HG03175 (cell line): ENCODE data around the gene RPLP2.

Experiments
- ATAC-seq: cut with Tn5 transposase; IDR thresholded peaks from one replicate; pipeline ENCODE4 v1.9.1; 2021; ENCODE audit warnings: mild to moderate bottlenecking, moderate library complexity; ENCODE audit not compliant: unreplicated experiment

Gene RPLP2

DNA sequence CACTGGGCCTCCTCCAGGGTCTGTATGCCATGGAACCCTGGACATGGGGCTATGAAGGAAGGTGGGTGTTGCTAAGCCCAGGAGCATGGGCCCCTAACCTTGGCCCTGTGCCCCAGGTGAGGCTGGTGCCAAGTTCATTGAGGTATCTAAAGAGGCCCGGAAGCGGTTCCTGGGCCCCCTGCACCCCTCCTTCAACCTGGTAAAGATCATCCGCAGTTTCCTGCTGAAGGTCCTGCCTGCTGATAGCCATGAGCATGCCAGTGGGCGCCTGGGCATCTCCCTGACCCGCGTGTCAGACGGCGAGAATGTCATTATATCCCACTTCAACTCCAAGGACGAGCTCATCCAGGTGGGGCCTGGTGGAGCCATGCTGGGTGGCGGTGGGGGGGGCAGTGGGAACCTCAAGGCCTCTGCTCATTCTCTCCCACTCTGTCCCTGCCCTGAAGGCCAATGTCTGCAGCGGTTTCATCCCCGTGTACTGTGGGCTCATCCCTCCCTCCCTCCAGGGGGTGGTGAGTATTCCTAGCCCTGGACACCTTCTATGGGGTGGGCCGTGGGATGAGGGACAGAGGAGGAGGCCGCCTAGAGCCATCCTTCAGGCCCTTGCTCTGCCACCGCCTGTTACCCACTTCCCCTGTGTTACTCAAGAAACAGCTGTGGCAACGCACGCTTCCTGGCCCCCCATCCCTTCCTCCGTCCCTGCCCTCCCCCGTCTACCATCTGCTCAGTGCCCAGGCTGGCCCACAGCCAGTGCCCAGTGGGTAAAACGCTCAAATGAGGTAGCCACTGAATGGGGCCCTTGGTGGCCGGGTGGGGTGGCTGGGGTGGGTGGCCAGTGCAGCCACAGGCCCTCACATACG lies 12.0 kb downstream of the RPLP2 start:
- no peak for ATAC-seq

DNA sequence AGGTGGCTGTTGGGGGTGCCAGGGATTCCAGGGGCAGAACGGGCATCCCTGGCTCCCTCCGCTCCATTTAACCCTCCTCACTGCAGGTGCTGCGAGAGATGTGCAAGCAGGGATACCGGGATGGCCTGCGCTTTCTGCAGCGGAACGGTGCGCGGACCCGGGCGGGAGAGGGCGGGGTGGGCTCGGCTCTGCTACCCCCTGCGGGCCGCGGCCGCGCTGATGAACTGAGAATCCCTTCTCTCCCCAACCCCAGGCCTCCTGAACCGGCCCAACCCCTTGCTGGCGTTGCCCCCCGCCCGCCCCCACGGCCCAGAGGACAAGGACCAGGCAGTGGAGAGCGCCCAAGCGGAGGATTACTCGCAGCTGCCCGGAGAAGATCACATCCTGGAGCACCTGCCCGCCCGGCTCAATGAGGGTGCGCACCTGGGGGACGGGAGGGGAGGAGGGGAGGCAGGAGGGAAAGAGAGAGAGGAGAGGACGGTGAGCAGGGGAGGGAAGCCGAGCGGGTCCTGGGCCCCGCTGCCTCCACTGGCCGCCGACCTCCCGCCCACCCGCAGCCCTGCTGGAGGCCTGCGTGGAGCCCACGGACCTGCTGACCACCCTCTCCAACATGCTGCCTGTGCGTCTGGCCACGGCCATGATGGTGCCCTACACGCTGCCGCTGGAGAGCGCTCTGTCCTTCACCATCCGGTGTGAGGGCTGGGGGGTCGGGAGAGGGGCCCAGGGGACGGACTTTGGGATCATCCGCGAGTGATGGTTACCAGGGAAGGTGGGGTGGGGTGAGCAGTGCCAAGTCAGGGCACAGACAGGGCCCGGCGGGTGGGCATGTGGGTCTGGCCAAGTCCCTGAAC lies 13.9 kb downstream of the RPLP2 start:
- ATAC-seq, result no peak

DNA sequence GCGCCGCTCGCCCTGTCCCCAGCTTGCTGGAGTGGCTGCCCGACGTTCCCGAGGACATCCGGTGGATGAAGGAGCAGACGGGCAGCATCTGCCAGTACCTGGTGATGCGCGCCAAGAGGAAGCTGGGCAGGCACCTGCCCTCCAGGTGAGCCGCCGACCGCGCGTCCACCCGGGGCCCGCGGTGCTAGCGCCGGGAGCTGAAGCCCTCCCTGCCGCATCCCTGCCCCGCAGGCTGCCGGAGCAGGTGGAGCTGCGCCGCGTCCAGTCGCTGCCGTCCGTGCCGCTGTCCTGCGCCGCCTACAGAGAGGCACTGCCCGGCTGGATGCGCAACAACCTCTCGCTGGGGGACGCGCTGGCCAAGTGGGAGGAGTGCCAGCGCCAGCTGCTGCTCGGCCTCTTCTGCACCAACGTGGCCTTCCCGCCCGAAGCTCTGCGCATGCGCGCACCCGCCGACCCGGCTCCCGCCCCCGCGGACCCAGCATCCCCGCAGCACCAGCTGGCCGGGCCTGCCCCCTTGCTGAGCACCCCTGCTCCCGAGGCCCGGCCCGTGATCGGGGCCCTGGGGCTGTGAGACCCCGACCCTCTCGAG lies 14.6 kb downstream of the RPLP2 start:
- ATAC-seq, result no peak

DNA sequence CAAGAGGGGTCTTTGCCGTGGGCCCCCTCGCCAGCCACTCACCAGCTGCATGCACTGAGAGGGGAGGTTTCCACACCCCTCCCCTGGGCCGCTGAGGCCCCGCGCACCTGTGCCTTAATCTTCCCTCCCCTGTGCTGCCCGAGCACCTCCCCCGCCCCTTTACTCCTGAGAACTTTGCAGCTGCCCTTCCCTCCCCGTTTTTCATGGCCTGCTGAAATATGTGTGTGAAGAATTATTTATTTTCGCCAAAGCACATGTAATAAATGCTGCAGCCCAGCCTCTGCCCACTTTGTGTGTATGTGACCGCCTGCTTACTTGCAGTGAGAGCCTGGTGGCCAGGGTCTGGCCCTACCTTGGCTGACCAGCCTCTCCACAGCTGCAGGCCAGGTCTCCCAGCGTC lies 15.2 kb downstream of the RPLP2 start:
- no peak for ATAC-seq

DNA sequence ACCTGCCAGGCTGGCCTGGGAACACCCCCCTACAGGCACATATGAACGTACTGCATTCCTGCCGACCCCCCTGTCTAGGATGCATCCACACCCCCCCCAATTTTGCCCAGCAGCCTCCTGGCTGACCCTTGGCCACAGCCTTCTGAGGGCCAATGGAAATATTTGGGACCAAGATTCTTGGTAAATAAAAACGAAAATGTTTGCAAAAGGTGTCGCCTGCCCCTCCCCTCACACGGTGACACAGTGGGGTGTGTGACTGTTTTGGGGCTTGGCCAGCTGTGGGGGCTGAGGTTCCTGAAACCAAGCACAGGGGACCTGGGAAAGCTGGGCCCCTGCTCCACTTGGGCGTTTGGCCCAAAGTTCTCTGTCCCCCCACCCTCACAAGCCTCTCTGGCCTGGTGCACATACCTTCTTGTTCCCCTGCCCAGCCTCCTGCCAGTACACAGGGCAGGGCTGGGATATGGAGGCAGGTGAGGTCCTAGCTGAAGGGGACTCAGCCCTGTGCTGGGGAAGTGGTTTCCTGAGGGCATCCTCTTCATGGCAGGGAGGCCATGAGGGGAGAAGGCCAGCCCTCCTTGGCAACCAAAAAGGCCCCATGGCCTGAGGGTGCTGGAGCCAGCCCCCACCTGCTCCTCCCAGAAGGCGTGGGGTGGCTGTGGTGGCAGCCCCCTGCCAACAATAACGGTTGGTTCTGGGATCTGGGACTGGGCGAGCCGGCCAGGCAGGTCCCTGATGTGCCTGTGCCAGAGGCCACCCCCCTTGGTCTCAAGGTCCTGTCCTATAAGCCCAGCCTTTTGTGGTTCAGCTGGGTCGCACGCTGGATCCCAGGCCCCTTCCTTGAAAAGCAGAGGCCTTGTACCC lies 15.8 kb downstream of the RPLP2 start:
- no peak for ATAC-seq

DNA sequence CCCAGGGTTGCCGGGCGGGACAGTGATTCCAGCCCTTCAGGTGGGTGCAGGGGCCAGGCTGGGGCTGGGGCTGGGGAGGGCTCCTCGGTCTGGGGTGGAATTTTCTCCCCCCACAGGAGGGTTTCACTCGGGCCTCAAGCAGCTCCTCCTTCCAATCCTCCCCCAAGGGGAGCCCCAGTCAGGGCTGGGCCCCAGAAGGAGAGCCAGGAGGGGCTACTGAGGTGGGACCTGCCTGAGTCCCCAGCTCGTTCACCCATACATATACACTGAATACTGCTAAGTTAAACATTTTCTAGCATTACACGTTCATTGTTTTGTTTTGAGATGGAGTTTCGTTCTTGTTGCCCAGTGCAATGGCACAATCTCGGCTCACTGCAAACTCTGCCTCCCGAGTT lies 16.5 kb downstream of the RPLP2 start:
- ATAC-seq, result no peak

DNA sequence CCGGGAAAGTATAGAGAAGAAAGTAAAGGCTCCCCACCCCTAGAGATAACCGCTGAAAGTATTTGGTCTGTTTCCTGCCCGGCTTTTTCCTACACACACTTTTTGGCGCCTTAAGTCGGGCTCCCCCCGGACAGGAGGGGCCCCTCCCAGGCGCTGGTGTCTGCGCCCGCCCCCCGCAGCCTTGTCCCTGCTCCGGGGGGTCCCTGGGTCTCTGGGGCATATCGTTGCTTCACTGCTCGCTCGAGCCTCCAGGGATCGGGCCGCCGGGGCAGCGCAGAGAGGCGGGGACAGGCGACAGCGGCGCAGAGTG lies 17.0 kb downstream of the RPLP2 start:
- ATAC-seq, result peak; percentile 1

DNA sequence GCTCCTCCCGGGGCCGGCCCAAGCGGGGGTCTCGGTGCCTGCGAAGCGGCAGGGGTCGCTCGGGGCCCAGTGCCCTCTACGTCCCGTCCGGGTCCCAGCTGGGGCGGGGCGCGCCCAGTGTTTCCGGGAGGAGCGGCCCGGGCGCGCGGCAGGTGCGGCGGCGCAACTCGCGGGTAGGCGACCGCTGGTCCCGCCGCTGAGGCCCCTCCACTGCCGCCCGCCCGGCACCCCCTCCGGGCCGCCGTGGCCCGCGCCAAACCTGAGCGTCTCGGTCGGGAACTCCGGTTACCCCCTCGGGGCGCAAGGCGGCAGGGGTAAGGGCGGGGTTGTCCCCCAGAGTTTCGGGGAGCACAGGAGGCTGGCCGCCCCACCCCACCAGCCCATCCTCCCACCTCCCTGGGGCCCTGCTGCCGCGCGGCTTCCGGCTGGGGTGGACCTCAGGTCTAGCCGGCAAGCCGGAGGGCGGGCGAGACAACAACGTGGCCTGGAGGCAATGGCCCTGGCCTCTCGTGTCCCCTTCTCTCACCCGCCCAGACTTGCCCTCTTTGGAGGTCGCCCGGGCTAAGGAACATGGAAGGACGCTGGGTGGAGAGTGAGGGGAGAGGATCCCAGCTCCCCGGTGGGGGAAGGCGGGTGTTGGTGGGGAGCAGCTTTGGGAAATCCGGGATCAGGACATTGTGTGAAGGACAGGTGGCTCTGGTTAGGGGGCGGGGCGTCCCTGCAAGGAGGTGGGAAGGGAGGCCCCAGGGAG lies 17.6 kb downstream of the RPLP2 start:
- ATAC-seq, result peak; percentile 43

DNA sequence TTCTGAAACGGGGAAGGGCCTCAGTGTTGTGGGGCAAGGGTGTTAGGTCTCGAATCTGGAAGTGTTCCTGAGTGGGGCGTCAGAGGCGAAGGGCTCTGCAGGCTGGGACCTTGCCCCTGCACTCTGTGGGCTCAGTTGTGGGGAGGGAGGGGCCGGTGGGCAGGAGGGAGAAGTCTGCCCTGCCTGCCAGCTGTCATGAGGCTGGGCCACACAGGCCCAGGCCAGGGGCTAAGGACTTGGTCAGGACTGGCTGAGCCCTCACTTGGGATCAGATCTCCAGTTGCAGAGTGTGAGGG lies 18.1 kb downstream of the RPLP2 start, which contains the start of gene CRACR2B:
Gene CRACR2B (plus strand): TSS at position 23 of the 296 bp plus-strand sequence. CDS start 689 bp downstream, outside the sequence.
- ATAC-seq, result no peak

DNA sequence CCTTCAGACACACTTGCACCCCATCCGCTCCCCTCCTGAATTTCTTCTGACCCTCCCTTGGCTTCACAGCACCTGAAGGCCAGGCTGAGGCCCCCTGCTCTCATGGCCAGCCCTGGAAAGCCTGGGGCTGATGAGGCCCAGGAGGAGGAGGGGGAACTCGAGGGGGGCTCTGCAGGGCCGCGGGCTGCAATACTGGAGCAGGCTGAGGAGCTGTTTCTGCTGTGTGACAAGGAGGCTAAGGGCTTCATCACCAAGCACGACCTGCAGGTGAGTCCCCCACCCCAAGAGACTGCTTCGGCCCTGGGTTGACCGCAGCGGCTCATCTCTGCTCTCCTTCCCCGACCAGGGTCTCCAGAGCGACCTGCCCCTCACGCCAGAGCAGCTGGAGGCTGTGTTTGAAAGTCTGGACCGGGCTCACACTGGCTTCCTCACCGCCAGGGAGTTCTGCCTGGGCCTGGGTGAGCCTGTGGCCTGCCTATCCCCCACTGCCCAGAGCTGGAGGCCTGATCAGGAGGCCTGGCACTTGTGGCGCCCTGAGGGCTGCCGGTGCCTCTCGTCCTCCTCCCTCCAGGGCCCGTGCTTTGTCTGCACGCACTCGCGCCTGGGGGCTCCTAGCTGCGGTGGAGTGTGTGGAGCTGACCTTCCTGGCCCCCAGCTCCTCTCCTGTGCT lies 18.9 kb downstream of the RPLP2 start:
- ATAC-seq, result no peak

DNA sequence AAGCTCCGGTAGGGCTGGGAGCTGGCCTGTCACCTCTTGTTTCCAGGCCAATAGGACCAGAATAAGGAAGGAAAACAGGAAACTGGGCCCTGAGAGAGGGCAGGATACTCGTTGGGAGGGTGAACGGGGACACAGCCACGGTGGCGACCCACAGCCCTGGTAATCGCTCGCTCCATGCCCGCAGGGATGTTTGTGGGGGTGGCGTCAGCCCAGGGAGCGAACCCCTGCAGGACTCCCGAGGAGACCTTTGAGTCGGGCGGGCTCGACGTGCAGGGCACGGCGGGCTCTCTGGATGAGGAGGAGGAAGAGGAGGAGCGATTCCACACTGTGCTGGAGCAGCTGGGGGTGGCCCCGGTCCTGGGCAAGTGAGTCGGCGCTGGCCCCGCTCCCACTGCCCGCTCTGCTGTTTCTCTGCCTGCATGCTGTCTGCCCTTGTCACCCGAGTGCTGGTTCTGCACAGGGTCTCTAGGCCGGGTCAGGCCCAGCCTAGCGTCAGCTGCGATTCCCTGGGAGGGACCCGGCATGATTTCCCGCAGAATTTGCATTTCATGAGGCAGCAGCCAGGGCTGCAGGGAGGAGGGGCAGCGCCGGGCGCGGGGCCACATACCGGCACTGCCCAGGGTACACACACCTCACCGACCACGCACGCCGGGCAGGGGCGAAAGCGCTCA lies 19.5 kb downstream of the RPLP2 start:
- no peak for ATAC-seq

DNA sequence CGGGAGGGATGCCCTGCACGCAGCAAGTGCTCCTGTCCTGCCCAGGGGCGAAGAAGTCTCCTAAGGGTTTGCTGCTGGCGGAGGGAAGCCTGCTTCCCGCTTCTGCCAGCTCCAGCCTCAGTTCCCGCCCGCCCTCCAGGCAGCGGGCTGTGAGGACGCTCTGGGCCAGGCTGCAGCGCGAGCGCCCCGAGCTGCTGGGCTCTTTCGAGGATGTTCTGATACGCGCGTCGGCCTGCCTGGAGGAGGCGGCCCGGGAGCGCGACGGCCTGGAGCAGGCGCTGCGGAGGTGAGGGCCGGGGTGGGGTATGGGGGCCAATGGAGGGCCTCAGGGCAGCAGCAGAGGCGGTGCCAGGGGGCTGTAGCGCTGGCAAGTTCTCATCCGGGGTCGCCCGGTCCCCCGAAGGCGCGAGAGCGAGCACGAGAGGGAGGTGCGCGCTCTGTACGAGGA lies 20.1 kb downstream of the RPLP2 start:
- ATAC-seq, result peak; percentile 4

DNA sequence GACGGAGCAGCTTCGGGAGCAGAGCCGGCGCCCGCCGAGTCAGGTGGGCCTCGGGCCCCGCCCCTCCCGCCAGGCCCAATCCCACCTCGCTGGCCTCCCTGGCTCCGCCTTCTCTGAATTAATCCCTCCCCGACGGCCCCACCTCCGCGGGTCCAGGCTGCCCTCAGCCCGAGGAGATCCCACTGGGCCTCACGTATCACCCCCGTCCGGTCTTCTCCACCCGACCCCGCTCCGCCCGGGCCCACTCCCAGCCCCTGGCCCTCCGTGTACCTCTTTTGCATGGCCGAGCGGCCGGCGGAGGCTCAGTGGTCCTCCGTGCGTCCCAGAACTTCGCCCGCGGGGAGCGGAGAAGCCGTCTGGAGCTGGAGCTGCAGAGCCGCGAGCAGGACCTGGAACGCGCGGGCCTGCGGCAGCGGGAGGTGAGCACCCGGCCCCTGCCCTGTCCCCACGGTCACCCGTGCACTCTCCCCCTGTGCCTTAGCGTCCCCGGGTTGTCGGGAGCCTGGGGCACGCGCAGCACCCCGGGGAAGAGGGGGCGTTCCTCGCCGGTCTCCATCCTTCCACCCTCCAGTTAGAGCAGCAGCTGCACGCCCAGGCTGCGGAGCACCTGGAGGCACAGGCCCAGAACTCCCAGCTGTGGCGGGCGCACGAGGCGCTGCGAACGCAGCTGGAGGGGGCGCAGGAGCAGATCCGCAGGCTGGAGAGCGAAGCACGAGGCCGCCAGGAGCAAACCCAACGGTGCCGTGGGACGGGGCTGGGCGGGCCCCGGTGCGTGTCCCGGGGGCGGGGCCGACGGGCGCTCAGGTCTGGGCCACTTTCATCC lies 20.7 kb downstream of the RPLP2 start:
- ATAC-seq, result peak; percentile 33

DNA sequence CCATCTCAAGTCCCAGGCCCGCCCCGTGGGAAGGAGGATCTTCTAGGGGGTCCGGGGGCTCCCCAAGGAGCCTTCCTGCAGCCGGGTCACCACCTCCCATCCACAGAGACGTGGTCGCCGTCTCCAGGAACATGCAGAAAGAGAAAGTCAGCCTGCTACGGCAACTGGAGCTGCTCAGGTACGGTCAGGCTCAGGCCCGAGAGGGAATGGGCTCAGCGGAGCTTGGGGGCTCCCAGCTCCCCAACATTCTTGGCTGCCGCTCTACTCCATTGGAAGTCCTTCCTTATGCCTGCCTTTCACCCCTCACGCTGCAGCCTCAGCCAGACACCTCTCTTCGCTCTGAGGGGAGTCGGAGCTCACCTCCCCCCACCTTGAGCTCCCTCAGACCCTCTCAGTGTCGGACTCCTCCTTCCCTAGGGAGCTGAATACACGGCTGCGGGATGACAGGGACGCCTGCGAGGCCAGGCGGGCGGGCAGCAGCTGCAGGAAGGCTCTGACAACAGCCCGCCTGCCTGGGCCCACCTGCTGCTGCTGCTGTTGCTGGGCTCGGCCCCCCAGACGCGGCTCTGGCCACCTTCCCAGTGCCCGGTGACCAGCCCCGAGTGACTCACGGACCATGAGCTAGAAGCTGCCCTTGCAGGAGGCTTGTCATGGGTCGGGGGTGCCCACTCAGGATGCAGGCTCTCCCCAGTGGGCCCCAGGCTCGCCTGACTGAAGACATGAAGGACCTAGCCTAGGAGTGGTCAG lies 21.5 kb downstream of the RPLP2 start:
- no peak for ATAC-seq

DNA sequence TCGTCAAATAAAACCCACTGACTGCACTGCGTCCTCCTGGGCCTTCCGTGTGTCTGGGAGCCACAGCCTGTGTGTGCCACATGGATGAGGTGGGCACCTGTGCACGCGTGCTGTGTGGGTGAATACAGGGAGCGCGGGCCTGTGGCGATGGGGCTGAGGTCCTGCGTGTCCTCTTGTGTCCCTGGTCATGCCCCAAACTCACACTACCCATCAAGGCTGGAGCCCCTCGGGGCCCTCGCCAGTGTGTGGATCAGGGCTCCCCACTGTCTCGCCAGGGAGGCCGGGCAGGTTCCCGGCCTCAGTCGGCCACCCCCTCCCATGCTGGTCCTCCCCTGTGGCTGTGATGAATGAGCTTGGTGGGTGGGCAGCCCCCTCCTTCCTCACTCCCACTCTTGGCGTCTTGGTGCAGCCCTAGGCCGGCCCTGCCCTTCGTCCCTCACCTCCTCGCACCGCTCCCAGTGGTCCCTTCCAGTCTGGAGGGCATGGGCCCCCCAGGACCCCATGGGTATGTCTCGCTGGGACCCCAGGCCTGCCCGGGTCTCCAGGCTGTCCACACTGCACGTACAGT lies 22.3 kb downstream of the RPLP2 start:
- ATAC-seq, result no peak

DNA sequence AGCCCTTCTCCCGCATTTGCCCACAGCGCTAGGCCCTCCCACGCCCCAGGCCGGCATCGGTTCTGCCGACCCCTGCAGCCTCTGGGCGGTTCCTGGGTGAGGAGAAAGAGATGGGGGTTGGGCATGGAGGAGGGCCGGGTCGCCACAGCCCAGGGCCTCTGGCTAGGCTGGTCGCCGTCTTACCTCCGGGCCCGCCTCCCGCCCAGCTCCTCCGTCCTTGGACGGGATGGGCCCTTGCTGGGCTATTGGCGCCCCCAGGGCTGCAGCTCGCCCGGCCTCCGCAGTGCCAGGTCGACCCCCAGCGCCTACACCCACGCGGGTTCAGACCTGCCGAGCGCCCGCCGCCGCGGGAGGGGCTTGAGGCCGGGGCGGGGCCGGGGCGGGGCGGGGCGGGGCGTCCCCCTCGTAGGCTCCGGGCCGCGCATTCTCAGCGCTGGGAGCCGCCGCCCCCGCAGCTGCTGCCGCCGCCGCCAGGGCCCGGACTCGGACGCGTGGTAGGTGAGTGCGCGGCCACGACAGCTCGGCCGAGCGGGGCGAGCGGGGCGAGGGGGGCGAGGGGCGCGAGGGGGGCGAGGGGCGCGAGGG lies 22.9 kb downstream of the RPLP2 start, which contains the start of gene CD151:
Gene CD151 (plus strand): TSS at position 424 of the 585 bp plus-strand sequence. CDS start 3,118 bp downstream, outside the sequence.
- peak; percentile 30 for ATAC-seq
